A673 (cell line): ENCODE measurements around the gene GPER1. TPM values are rescaled to one million over a fixed set of nuclear protein-coding genes. Genes with fewer than 3 reads are reported as not detected.

Experiments used
- BruUV-seq: library from RNA; stranded (reverse); fragments of 400-500 nt; replicated peaks from 2 replicates; lab custom pipeline; 2021; lab: Mats Ljungman, UMichigan
- CTCF ChIA-PET: fragments of 300-600 bp; sonication (Branson Sonifier 250); formaldehyde crosslinking; loops from one replicate; lab custom pipeline; 2022; ENCODE audit warnings: antibody characterized with exemption; lab: Charles Lee
- POLR2A ChIA-PET: fragments of 300-600 bp; sonication (Branson Sonifier 250); formaldehyde crosslinking; loops from one replicate; lab custom pipeline; 2022; ENCODE audit warnings: antibody characterized with exemption; ENCODE audit not compliant: low non-redundant PET; lab: Charles Lee
- DNase-seq: peaks from one replicate; pipeline ENCODE4 v3.0.0-alpha.2; 2015; ENCODE audit warnings: low spot score
- H3K27ac ChIP-seq: fragments of 200-600 bp; sonication (generic); 2 replicates; pipeline ENCODE4 v1.5.1; 2016; ENCODE audit warnings: mixed run types, low read depth, mild to moderate bottlenecking, mixed read lengths, antibody characterized with exemption, low read length; ENCODE audit not compliant: poor library complexity, severe bottlenecking
- H3K27me3 ChIP-seq: fragments of 200-600 bp; sonication (generic); replicated peaks from 2 replicates; pipeline ENCODE4 v1.6.1; 2017; ENCODE audit warnings: mixed run types, low read depth, mild to moderate bottlenecking, mixed read lengths, antibody characterized with exemption, low read length; ENCODE audit not compliant: insufficient read depth, poor library complexity
- H3K36me3 ChIP-seq: fragments of 200-600 bp; sonication (generic); 2 replicates; pipeline ENCODE4 v1.6.1; 2016; ENCODE audit warnings: mixed run types, mild to moderate bottlenecking, mixed read lengths, antibody characterized with exemption, low read length; ENCODE audit not compliant: insufficient read depth, poor library complexity, severe bottlenecking
- H3K4me1 ChIP-seq: fragments of 200-600 bp; sonication (generic); 2 replicates; pipeline ENCODE4 v1.6.1; 2017; ENCODE audit warnings: mixed run types, mild to moderate bottlenecking, mixed read lengths, antibody characterized with exemption, low read length; ENCODE audit not compliant: insufficient read depth, poor library complexity, severe bottlenecking
- H3K4me3 ChIP-seq: fragments of 200-600 bp; sonication (generic); 2 replicates; pipeline ENCODE4 v1.5.1; 2016; ENCODE audit warnings: low read depth, mixed run types, mild to moderate bottlenecking, mixed read lengths, low read length; ENCODE audit not compliant: poor library complexity, severe bottlenecking
- H3K9me3 ChIP-seq: fragments of 200-600 bp; sonication (generic); 2 replicates; pipeline ENCODE4 v1.6.1; 2016; ENCODE audit warnings: mixed run types, low read depth, mild to moderate bottlenecking, mixed read lengths, antibody characterized with exemption, low read length; ENCODE audit not compliant: poor library complexity, severe bottlenecking
- EZH2 ChIP-seq: fragments of 200-600 bp; sonication (generic); IDR thresholded peaks from 2 replicates; pipeline ENCODE4 v1.6.1; 2017; ENCODE audit warnings: borderline replicate concordance, low read depth, mild to moderate bottlenecking, mixed read lengths, antibody characterized with exemption, low read length; ENCODE audit not compliant: poor library complexity, severe bottlenecking
- intact Hi-C: fragments of 100-400 bp; cut with micrococcal nuclease; formaldehyde crosslinking; loops from one replicate; pipeline ENCODE4 v1.10.0; 2022; ENCODE audit not compliant: unreplicated experiment
- total RNA-seq: library from RNA; stranded (reverse); gene quantifications from 2 replicates; pipeline ENCODE4 v1.2.3, GENCODE V29; 2021
- TF ChIP-seq, protein P1 (sequence below): fragments of 300-800, 200-600 bp; sonication (generic); conservative IDR thresholded peaks from 2 replicates; pipeline ENCODE4 v1.5.1; 2017; ENCODE audit warnings: low read depth, mild to moderate bottlenecking, antibody characterized with exemption, low read length, moderate library complexity, mixed read lengths

The GPER1 gene
- total RNA-seq, 1 experiment from 2014 or later = 0.37 TPM

- BruUV-seq = no TSS peak
- no peak overlapping the region for H3K4me3 ChIP-seq
- H3K4me1 ChIP-seq = peaks cover 55% of the 10 kb centered on the region
- H3K36me3 ChIP-seq = no peaks in the 10 kb centered on the region
- H3K9me3 ChIP-seq = no peaks in the 10 kb centered on the region
- ChIA-PET CTCF (no interaction called here), POLR2A (no interaction called here)
- no peaks in the 10 kb centered on the region for H3K27me3 ChIP-seq
- DNase-seq = no peak
- intact Hi-C loops = no loop called here
- no peak overlapping the region for H3K27ac ChIP-seq
- TF ChIP-seq, protein P1, sequence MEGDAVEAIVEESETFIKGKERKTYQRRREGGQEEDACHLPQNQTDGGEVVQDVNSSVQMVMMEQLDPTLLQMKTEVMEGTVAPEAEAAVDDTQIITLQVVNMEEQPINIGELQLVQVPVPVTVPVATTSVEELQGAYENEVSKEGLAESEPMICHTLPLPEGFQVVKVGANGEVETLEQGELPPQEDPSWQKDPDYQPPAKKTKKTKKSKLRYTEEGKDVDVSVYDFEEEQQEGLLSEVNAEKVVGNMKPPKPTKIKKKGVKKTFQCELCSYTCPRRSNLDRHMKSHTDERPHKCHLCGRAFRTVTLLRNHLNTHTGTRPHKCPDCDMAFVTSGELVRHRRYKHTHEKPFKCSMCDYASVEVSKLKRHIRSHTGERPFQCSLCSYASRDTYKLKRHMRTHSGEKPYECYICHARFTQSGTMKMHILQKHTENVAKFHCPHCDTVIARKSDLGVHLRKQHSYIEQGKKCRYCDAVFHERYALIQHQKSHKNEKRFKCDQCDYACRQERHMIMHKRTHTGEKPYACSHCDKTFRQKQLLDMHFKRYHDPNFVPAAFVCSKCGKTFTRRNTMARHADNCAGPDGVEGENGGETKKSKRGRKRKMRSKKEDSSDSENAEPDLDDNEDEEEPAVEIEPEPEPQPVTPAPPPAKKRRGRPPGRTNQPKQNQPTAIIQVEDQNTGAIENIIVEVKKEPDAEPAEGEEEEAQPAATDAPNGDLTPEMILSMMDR = no peak
- TF ChIP-seq EZH2 = no peak
Measured at GRCh38 chr7:1056785-1057410, 31.0 kb upstream of the GPER1 start.

GRCh38 chr7:1057416-1058291, 30.3 kb upstream of the GPER1 start:
- Histone ChIP-seq H3K36me3 (no peaks in the 10 kb centered on the region), H3K27me3 (no peaks in the 10 kb centered on the region), H3K27ac (no peak overlapping the region), H3K4me3 (no peak overlapping the region), H3K9me3 (no peaks in the 10 kb centered on the region), H3K4me1 (peaks cover 52% of the 10 kb centered on the region)
- no peak for DNase-seq
- TF ChIP-seq EZH2 = no peak
- TF ChIP-seq, protein P1 = no peak
- ChIA-PET CTCF (interaction anchor here (1.0 kb wide), 1 partner anchor 65 kb away, joined by 4 read pairs; no protein-coding TSS in a partner anchor), POLR2A (no interaction called here)
- intact Hi-C loops = no loop called here
- BruUV-seq = no TSS peak

DNA sequence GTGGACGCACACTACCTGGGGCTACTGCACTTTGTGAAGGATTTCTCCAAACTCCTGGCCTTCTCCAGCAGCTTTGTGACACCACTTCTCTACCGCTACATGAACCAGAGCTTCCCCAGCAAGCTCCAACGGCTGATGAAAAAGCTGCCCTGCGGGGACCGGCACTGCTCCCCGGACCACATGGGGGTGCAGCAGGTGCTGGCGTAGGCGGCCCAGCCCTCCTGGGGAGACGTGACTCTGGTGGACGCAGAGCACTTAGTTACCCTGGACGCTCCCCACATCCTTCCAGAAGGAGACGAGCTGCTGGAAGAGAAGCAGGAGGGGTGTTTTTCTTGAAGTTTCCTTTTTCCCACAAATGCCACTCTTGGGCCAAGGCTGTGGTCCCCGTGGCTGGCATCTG, 29.6 kb upstream of the GPER1 start:
- intact Hi-C loops = no loop called here
- H3K36me3 ChIP-seq = no peaks in the 10 kb centered on the region
- CTCF ChIA-PET = interaction anchor here (1.0 to 1.3 kb wide), 2 partner anchors 65 kb away, joined by 3 to 4 read pairs; no protein-coding TSS in a partner anchor
- H3K27me3 ChIP-seq = no peaks in the 10 kb centered on the region
- BruUV-seq = no TSS peak
- DNase-seq = no peak
- TF ChIP-seq EZH2 = no peak
- TF ChIP-seq, protein P1 = no peak
- POLR2A ChIA-PET = no interaction called here
- H3K4me3 ChIP-seq = no peak overlapping the region
- peaks cover 45% of the 10 kb centered on the region for H3K4me1 ChIP-seq
- H3K9me3 ChIP-seq = no peaks in the 10 kb centered on the region
- H3K27ac ChIP-seq = peak overlapping the region; percentile 56
